Fibroblast of the aortic adventitia (primary cell): ENCODE measurements around the gene ZCCHC17. TPM values are rescaled to one million over a fixed set of nuclear protein-coding genes. Genes with fewer than 3 reads are reported as not detected.
"Not testable (repeated sequence)": the region's sequence is repeated elsewhere in the genome, so short reads cannot be mapped to it uniquely, and the experiment has no call there.

Experiments used
- DNase-seq: peaks from one replicate; pipeline ENCODE4 v3.0.0-alpha.2; 2010; ENCODE audit warnings: low read depth
- H3K4me3 ChIP-seq: 2 replicates; pipeline ENCODE4 v1.5.1; 2011; ENCODE audit warnings: low read depth, mild to moderate bottlenecking, control low read depth, low read length, moderate library complexity
- total RNA-seq: library from RNA; depleted of rRNA; stranded (reverse); fragments of >200 nt; gene quantifications from 2 replicates; pipeline ENCODE4 v1.2.3, GENCODE V29; 2012; ENCODE audit warnings: low replicate concordance
- TF ChIP-seq, protein P1 (sequence below): IDR thresholded peaks from 2 replicates; pipeline ENCODE4 v1.5.1; 2011; ENCODE audit warnings: mild to moderate bottlenecking, low read length, control low read depth, inconsistent platforms; ENCODE audit not compliant: insufficient read depth

Gene ZCCHC17
- total RNA-seq, 1 donor = 39.9 TPM

DNA sequence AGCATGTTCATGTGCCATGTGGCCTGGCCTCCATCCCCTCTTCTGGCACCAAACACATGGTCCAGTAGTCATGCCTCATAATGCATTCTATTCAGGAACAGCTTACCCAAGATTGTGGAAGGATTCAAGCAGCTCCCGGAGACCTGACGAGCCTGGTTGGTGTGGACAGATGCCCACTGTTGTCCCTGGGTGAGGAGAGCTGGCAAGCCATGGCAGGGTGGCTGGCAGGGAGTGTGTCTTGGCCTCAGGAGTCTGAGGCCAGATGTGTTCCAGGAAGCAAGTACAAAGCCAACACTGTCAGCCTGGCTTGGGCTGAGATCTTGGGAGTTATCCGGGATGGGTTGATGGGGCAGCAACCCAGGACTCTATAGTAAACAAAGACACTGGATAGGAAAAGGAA is 83.3 kb downstream of the ZCCHC17 start:
- H3K4me3 ChIP-seq = no peak overlapping the region
- TF ChIP-seq, protein P1, sequence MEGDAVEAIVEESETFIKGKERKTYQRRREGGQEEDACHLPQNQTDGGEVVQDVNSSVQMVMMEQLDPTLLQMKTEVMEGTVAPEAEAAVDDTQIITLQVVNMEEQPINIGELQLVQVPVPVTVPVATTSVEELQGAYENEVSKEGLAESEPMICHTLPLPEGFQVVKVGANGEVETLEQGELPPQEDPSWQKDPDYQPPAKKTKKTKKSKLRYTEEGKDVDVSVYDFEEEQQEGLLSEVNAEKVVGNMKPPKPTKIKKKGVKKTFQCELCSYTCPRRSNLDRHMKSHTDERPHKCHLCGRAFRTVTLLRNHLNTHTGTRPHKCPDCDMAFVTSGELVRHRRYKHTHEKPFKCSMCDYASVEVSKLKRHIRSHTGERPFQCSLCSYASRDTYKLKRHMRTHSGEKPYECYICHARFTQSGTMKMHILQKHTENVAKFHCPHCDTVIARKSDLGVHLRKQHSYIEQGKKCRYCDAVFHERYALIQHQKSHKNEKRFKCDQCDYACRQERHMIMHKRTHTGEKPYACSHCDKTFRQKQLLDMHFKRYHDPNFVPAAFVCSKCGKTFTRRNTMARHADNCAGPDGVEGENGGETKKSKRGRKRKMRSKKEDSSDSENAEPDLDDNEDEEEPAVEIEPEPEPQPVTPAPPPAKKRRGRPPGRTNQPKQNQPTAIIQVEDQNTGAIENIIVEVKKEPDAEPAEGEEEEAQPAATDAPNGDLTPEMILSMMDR = no peak
- no peak for DNase-seq

DNA sequence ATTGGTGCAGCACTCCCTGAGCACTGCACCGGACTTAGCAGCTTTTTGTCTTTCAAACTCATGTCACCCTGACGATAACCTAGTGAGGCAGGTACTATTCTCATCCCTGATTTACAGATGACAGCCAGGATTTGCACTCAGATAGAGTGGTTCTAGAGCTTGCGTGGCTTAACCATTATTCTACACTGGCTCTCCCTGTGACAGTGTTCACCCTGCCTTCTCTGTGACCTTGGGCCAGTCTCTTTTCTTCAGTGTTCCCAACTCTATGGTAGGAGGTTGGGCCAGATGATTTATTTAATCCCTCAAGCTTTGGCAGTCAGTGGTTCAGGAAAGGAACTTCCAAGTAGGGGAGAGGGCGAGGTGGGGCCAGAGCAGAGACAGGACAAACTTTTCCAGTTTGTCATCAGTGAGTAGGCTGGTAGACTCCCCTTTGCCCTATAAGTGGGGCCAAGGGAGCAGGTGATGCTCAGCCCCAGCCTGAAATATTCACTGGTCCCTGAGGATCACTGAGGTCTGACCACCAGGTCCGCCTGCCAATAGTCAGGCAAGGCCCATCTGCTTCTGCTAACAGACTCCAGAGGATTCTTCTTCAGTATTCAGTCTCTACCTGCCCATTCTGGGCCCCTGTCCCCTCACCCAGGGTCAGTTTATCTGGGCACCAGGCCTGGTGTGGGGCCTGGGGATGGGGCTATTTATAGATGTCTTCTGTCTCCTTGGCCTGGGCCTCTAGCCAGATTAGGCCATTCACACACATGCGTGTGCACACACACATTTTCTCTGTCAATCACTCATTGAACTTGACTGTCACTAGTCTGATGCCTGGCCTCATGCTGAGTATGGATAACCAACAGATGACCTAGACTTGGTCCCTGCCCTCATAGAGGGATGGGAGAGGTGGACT is 84.8 kb downstream of the ZCCHC17 start:
- peak; percentile 51 for DNase-seq

DNA sequence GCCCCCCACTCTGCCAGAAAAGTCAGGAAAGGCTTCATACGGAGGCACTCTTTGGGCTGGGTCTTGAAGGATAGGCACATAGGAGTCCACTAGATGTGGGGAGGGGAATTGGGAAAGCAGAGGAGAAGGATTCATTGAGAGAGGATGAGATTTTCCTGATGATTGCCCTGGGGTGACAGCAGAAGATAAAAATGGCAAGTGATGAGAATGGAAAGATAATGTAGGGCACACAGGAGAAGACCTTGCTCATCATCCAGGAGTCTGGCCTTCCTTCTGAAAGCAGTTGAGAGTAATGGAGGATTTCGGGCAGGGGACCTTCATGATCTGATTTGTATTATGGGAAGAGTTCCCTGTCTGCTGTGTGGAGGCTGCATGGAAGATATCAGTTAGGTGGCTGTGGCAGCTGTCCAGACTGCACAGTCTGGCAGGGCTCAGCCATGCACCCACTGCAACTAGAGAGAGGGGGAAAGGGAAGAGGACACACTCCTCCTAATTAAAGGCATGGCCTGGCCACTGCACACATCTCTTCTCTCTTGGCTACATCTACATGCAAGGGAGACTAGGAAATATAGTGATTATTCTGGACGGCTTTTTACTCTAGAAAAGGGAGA is 85.7 kb downstream of the ZCCHC17 start:
- H3K4me3 ChIP-seq = no peak overlapping the region
- DNase-seq = no peak
- TF ChIP-seq, protein P1 = no peak

More for the DNA sequence above, 84.8 kb downstream of the ZCCHC17 start:
- H3K4me3 ChIP-seq = no peak overlapping the region
- TF ChIP-seq, protein P1 = no peak

DNA sequence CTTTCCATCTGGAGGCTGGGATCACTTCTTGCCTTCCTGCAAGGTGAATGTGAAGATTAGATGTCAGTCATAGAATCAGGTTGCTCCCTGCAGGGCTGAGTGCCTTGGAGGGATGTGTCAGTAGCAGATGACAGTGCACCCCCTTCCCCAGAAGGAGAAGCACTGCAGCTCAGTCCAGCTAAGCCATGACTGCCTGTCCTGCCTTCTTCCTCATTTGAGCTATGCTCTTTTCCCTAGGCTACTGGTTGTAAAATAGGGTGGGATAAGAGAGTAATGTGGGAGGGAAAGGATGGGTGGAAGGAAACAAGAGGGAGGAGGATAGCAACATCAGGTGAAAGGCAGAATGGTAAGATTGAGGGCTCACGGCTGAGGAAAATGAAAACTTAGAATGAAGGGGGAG is 87.1 kb downstream of the ZCCHC17 start:
- TF ChIP-seq, protein P1 = no peak
- no peak for DNase-seq
- no peak overlapping the region for H3K4me3 ChIP-seq

DNA sequence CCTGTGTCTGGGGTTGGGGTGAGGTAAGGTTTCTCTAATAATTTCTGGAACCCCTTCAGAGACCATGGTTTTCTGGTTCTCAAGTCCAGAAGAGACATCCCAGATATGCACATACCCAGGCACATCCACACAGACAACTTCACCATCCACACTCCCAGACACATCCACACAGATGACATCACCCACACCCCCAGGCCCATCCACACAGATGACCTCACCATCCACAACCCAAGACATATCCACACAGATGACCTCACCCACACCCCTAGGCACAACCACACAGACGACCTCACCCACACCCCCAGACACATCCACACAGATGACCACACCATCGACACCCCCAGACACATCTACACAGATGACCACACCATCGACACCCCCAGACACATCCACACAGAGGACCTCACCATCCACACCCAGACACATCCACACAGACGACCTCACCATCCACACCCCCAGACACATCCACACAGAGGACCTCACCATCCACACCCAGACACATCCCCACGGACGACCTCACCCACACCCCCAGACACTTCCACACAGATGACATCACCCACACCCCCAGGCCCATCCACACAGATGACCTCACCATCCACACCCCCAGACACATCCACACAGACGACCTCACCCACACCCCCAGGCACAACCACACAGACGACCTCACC is 89.9 kb downstream of the ZCCHC17 start:
- H3K4me3 ChIP-seq, DNase-seq: not testable (repeated sequence)

DNA sequence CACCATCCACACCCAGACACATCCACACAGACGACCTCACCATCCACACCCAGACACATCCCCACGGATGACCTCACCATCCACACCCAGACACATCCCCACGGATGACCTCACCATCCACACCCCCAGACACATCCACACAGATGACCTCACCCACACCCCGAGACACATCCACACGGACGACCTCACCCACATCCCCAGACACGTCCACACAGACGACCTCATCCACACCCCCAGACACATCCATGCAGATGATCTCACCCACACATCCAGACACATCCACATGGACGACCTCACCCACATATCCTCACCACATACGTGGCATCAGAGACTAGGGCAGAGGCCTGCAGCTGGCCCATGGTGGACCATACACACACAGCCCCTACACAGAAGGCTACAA is 90.8 kb downstream of the ZCCHC17 start:
- no peak for DNase-seq
- TF ChIP-seq, protein P1 = no peak
- H3K4me3 ChIP-seq = no peak overlapping the region

DNA sequence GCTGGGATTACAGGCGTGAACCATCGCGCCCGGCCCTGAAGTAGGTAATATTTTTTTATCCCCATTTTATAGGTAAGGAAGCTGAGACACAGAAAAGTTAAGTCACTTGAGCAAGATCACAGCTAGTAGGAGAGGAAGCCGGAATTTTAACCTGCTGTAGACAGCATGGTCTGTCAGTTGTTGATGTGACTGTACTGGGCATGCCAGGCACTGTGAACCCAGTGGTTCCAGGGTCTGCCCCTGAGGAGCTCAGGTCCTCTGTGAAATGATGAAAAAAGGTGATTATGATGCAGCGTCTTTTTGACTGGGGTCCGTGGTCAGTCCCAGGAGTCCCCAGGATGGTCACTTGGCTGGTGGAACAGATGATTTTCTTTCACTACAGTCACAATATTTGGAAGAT is 92.8 kb downstream of the ZCCHC17 start:
- DNase-seq = no peak
- H3K4me3 ChIP-seq = no peak overlapping the region

More for the DNA sequence above, 92.8 kb downstream of the ZCCHC17 start:
- TF ChIP-seq, protein P1 = no peak
